Endothelial cell of umbilical vein (primary cell): ENCODE results near the gene NDUFS5.
"Not testable (repeated sequence)": the region's sequence is repeated elsewhere in the genome, so short reads cannot be mapped to it uniquely, and the experiment has no call there.

Experiments used
- EZH2 ChIP-seq: IDR thresholded peaks from 2 replicates; pipeline ENCODE4 v1.6.1; 2012; ENCODE audit warnings: borderline replicate concordance, low read depth, mild to moderate bottlenecking, moderate library complexity, low read length, inconsistent platforms; ENCODE audit not compliant: severe bottlenecking
- POLR2A ChIP-seq: IDR thresholded peaks from 2 replicates; pipeline ENCODE4 v1.6.1; 2012; ENCODE audit warnings: low read depth, mild to moderate bottlenecking, control low read depth, low read length
- TF ChIP-seq, protein P1 (sequence below), 2 donors: IDR thresholded peaks; 1 replicate in 1 of 2; 2 replicates in 1 of 2; pipeline ENCODE4 v1.5.1; 2011; ENCODE audit warnings: low read length in 2 of 2, mild to moderate bottlenecking in 2 of 2, moderate library complexity in 2 of 2, control low read depth in 1 of 2, inconsistent platforms in 1 of 2, low read depth in 1 of 2; ENCODE audit not compliant: insufficient read depth in 1 of 2; ENCODE audit errors: extremely low read depth in 1 of 2

DNA sequence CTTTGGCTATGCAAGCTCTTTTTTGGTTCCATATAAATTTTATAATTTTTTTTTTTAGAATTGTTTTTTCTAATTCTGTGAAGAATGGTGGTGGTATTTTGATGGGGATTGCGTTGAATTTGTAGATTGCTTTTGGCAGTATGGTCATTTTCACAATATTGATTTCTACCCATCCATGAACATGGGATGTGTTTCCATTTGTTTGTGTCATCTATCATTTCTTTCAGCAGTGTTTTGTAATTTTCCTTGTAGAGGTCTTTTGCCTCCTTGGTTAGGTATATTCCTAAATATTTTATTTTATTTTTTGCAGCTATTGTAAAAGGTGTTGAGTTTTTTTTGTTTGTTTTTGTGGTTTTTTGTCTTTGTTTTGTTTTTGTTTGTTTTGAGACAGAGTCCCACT is 5.7 kb upstream of the NDUFS5 start:
- TF ChIP-seq, protein P1, sequence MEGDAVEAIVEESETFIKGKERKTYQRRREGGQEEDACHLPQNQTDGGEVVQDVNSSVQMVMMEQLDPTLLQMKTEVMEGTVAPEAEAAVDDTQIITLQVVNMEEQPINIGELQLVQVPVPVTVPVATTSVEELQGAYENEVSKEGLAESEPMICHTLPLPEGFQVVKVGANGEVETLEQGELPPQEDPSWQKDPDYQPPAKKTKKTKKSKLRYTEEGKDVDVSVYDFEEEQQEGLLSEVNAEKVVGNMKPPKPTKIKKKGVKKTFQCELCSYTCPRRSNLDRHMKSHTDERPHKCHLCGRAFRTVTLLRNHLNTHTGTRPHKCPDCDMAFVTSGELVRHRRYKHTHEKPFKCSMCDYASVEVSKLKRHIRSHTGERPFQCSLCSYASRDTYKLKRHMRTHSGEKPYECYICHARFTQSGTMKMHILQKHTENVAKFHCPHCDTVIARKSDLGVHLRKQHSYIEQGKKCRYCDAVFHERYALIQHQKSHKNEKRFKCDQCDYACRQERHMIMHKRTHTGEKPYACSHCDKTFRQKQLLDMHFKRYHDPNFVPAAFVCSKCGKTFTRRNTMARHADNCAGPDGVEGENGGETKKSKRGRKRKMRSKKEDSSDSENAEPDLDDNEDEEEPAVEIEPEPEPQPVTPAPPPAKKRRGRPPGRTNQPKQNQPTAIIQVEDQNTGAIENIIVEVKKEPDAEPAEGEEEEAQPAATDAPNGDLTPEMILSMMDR (IDR thresholded peaks at IDR 0.05; ENCODE audit: extremely low read depth in 1 of 2, insufficient read depth in 1 of 2, low read depth in 1 of 2, low read length in 2 of 2), result not testable (repeated sequence)
- not testable (repeated sequence) for TF ChIP-seq EZH2, POLR2A
